ENCODE measurements around the gene GOLGA8T.
"Not testable (repeated sequence)": the region's sequence is repeated elsewhere in the genome, so short reads cannot be mapped to it uniquely, and the experiment has no call there.

GOLGA8T gene

GRCh38 chr15:30191639-30192038, 56.8 kb downstream of the GOLGA8T start:
- H3K4me3 ChIP-seq (ENCODE audit: low read depth, low read length) = not testable (repeated sequence)

GRCh38 chr15:30192119-30192745, 57.4 kb downstream of the GOLGA8T start:
- not testable (repeated sequence) for H3K4me3 ChIP-seq (ENCODE audit: low read depth, low read length)

- not testable (repeated sequence) for H3K4me3 ChIP-seq (ENCODE audit: low read depth, low read length)
Measured at GRCh38 chr15:30192892-30193291, 58.0 kb downstream of the GOLGA8T start.

All from GM12875 (cell line).